Heart left ventricle (tissue), 13 donors: ENCODE results near the gene MINK1.

Experiments used
- CTCF ChIP-seq, 12 donors: fragments of 200-600 bp; sonication (generic) in 4 of 12; IDR thresholded peaks; one replicate each; pipeline versions ENCODE4 v1.5.0 to v1.8.0; 2018 to 2022; ENCODE audit warnings: antibody characterized with exemption in 12 of 12, mild to moderate bottlenecking in 5 of 12
- POLR2A ChIP-seq, 2 donors: fragments of 450-650 bp; IDR thresholded peaks; one replicate each; pipeline ENCODE4 v1.6.1; 2017; ENCODE audit warnings: antibody characterized with exemption in 2 of 2, mild to moderate bottlenecking in 2 of 2, moderate library complexity in 2 of 2
- donor health status: ischemic (EF 13 %, LVEDD 7.1; RV severe dilation, severe dysfunction).
- donor health status: DM: no; HTN: yes; CAD: no.
- donor health status: DM: no; HTN: no; CAD: no.
- donor health status: ischemic (EF 25% LVEDD 6.9; RV normal size, moderate dysfunction).
- donor health status: ischemic (EF 25% LVEDD 5.7; RV mildly dilated, moderate dysfunction).
- donor health status: ischemic (EF 35%, LVEDD 5.7; RV mildly dilated, moderate dysfunction).
- donor health status: nonischemic (EF 11% LVEDD 7.7; RV severe dilation, severe dysfunction).
- donor health status: DM: yes; HTN: yes; CAD: no.
- donor health status: PGD.
- donor health status: ischemic (EF 29% LVEDD 5.4; RV normal size, mild dysfunction).
- donor health status: nonischemic (EF 23%, LVEDD 6.1; RV moderate dilation, normal function).

GRCh38 chr17:4941319-4941610 lies 108.1 kb downstream of the MINK1 start:
- TF ChIP-seq CTCF (IDR thresholded peaks at IDR 0.05), result no peak
- no peak for TF ChIP-seq POLR2A (IDR thresholded peaks at IDR 0.05)
